ENCODE data around the gene SYNJ2.
"Not testable (repeated sequence)": the region's sequence is repeated elsewhere in the genome, so short reads cannot be mapped to it uniquely, and the experiment has no call there.

Gene SYNJ2

GRCh38 chr6:157966589-157966977, 15.1 kb upstream of the SYNJ2 start:
- Histone ChIP-seq H3K4me2 (ENCODE audit: low read length) (no peak overlapping the region), H3K79me2 (ENCODE audit: insufficient read depth, low read length) (no peaks in the 10 kb centered on the region), H3K27me3 (ENCODE audit: insufficient read depth, low read length) (peaks cover 5% of the 10 kb centered on the region; the same call in 1 of the 2 replicates), H4K20me1 (ENCODE audit: insufficient read depth, low read length) (no peaks in the 10 kb centered on the region), H3K4me3 (ENCODE audit: low read depth, low read length, poor library complexity, severe bottlenecking) (no peak overlapping the region), H3K4me1 (ENCODE audit: insufficient read depth, low read length, severe bottlenecking) (no peaks in the 10 kb centered on the region), H2AFZ (ENCODE audit: low read length) (no peak overlapping the region), H3K9me3 (ENCODE audit: low read length) (no peaks in the 10 kb centered on the region), H3K9me2 (ENCODE audit: low read depth, low read length) (no peaks in the 10 kb centered on the region), H3F3A (ENCODE audit: insufficient read depth, low read length) (no peaks in the 10 kb centered on the region), H3K36me3 (ENCODE audit: insufficient read depth, low read length) (no peaks in the 10 kb centered on the region), H3K27ac (ENCODE audit: low read depth, low read length, poor library complexity, severe bottlenecking) (no peak overlapping the region), H3K9ac (ENCODE audit: low read length) (no peak overlapping the region)
- TF ChIP-seq CTCF (IDR thresholded peaks at IDR 0.05; ENCODE audit: low read length): no peak
- TF ChIP-seq EZH2 (IDR thresholded peaks at IDR 0.05; ENCODE audit: borderline replicate concordance, low read length): no peak

- H3K79me2 ChIP-seq (ENCODE audit: insufficient read depth, low read length): no peaks in the 10 kb centered on the region
- H3K9ac ChIP-seq (ENCODE audit: low read length): no peak overlapping the region
- no peaks in the 10 kb centered on the region for H3K9me2 ChIP-seq (ENCODE audit: low read depth, low read length)
- no peak overlapping the region for H3K4me3 ChIP-seq (ENCODE audit: low read depth, low read length, poor library complexity, severe bottlenecking)
- TF ChIP-seq EZH2 (IDR thresholded peaks at IDR 0.05; ENCODE audit: borderline replicate concordance, low read length) (no peak), CTCF (IDR thresholded peaks at IDR 0.05; ENCODE audit: low read length) (no peak)
- H4K20me1 ChIP-seq (ENCODE audit: insufficient read depth, low read length): no peaks in the 10 kb centered on the region
- no peaks in the 10 kb centered on the region for H3F3A ChIP-seq (ENCODE audit: insufficient read depth, low read length)
- H3K27ac ChIP-seq (ENCODE audit: low read depth, low read length, poor library complexity, severe bottlenecking): no peak overlapping the region
- no peaks in the 10 kb centered on the region for H3K4me1 ChIP-seq (ENCODE audit: insufficient read depth, low read length, severe bottlenecking)
- H3K4me2 ChIP-seq (ENCODE audit: low read length): no peak overlapping the region
- no peaks in the 10 kb centered on the region for H3K9me3 ChIP-seq (ENCODE audit: low read length)
- H3K36me3 ChIP-seq (ENCODE audit: insufficient read depth, low read length): no peaks in the 10 kb centered on the region
- H3K27me3 ChIP-seq (ENCODE audit: insufficient read depth, low read length): peaks cover 5% of the 10 kb centered on the region; the same call in 1 of the 2 replicates
- H2AFZ ChIP-seq (ENCODE audit: low read length): no peak overlapping the region
Measured at GRCh38 chr6:157967020-157967419, 14.6 kb upstream of the SYNJ2 start.

DNA sequence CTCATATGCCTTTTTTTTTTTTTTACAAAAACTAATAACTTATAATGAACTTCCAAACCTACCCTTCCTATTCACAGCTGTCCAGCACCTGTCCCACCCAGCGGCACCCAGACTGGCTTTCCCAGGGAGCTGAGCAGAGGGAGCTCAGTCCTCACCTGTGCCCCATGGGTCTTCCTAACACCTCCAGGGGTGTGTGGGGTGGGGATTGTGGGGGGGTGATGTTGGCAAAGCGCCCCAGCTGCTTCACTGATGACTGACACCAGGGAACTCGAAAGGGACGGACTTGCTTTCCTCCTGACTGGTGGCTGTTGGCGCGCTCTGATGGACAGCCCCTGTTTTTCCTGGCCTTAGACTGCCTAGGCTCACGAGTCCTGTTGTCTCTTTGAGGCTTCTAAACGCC, 14.2 kb upstream of the SYNJ2 start:
- Histone ChIP-seq H3K9me2 (ENCODE audit: low read depth, low read length) (no peaks in the 10 kb centered on the region), H3F3A (ENCODE audit: insufficient read depth, low read length) (no peaks in the 10 kb centered on the region), H3K4me2 (ENCODE audit: low read length) (no peak overlapping the region), H3K79me2 (ENCODE audit: insufficient read depth, low read length) (no peaks in the 10 kb centered on the region), H4K20me1 (ENCODE audit: insufficient read depth, low read length) (no peaks in the 10 kb centered on the region), H3K9me3 (ENCODE audit: low read length) (no peaks in the 10 kb centered on the region), H3K4me3 (ENCODE audit: low read depth, low read length, poor library complexity, severe bottlenecking) (no peak overlapping the region), H3K27me3 (ENCODE audit: insufficient read depth, low read length) (peaks cover 5% of the 10 kb centered on the region; the same call in 1 of the 2 replicates), H3K36me3 (ENCODE audit: insufficient read depth, low read length) (no peaks in the 10 kb centered on the region), H3K27ac (ENCODE audit: low read depth, low read length, poor library complexity, severe bottlenecking) (no peak overlapping the region), H2AFZ (ENCODE audit: low read length) (no peak overlapping the region), H3K4me1 (ENCODE audit: insufficient read depth, low read length, severe bottlenecking) (no peaks in the 10 kb centered on the region), H3K9ac (ENCODE audit: low read length) (no peak overlapping the region)
- TF ChIP-seq CTCF (IDR thresholded peaks at IDR 0.05; ENCODE audit: low read length) (no peak), EZH2 (IDR thresholded peaks at IDR 0.05; ENCODE audit: borderline replicate concordance, low read length) (no peak)

DNA sequence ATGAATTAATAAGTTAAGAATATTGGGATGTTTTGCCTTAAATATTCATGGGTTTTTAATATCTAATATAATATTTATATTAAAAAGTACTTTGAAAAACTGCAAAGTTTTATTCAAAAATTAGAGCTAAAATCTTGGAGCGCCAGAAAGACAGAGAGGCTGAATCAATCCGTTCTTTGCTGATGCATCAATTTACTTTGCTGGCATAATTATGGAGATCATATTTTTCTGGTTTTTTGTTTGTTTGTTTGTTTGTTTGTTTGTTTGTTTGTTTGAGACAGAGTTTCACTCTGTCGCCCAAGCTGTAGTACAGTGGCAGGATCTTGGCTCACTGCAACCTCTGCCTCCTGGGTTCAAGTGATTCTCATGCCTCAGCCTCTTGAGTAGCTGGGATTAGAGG, 9.5 kb upstream of the SYNJ2 start:
- not testable (repeated sequence) for H3K9me3 ChIP-seq (ENCODE audit: low read length); H3K27me3 ChIP-seq (ENCODE audit: insufficient read depth, low read length); H3K27ac ChIP-seq (ENCODE audit: low read depth, low read length, poor library complexity, severe bottlenecking); H4K20me1 ChIP-seq (ENCODE audit: insufficient read depth, low read length); H3K4me3 ChIP-seq (ENCODE audit: low read depth, low read length, poor library complexity, severe bottlenecking); H3K36me3 ChIP-seq (ENCODE audit: insufficient read depth, low read length); H3K9ac ChIP-seq (ENCODE audit: low read length); H2AFZ ChIP-seq (ENCODE audit: low read length); H3K9me2 ChIP-seq (ENCODE audit: low read depth, low read length); H3F3A ChIP-seq (ENCODE audit: insufficient read depth, low read length); H3K4me1 ChIP-seq (ENCODE audit: insufficient read depth, low read length, severe bottlenecking); H3K79me2 ChIP-seq (ENCODE audit: insufficient read depth, low read length); H3K4me2 ChIP-seq (ENCODE audit: low read length)
